SK-N-SH (cell line): ENCODE results near the gene PNLDC1. TPM values are rescaled to one million over a fixed set of nuclear protein-coding genes. Genes with fewer than 3 reads are reported as not detected.

Experiments
- CTCF ChIA-PET: fragments of 300-600, 350-600 bp; formaldehyde crosslinking; extraction: SDS; loops from one replicate; lab custom pipeline; 2021; lab: Yijun Ruan, JAX
- POLR2A ChIA-PET: fragments of 350-600 bp; sonication (Branson Sonifier 250); formaldehyde crosslinking; extraction: SDS; loops from one replicate; lab custom pipeline; 2020; ENCODE audit warnings: antibody characterized with exemption, inconsistent platforms; lab: Yijun Ruan, JAX
- DNase-seq: peaks from one replicate; pipeline ENCODE4 v3.0.0; 2012
- H2AFZ ChIP-seq: fragments of 200-600 bp; sonication (generic); 2 replicates; pipeline ENCODE4 v1.8.1; 2016; ENCODE audit warnings: antibody characterized with exemption, mild to moderate bottlenecking, low read depth
- H3F3A ChIP-seq: fragments of 200-600 bp; sonication (generic); replicated peaks from 2 replicates; pipeline ENCODE3; 2016; ENCODE audit warnings: antibody characterized with exemption, mild to moderate bottlenecking; ENCODE audit not compliant: insufficient read depth
- H3K27ac ChIP-seq, 2 experiments: fragments of 200-500 bp in 1 of 2; fragments of 200-600 bp in 1 of 2; sonication (Bioruptor generic) in 1 of 2; sonication (generic), shearing (Covaris generic) in 1 of 2; 2 replicates each; pipeline versions ENCODE4 v1.5.1 to v1.6.1; 2014 to 2016; ENCODE audit warnings: low read depth in 2 of 2, inconsistent platforms in 1 of 2, low read length in 1 of 2, mild to moderate bottlenecking in 1 of 2, mixed read lengths in 1 of 2
- H3K27me3 ChIP-seq: fragments of 200-600 bp; sonication (generic), shearing (Covaris generic); 2 replicates; pipeline ENCODE4 v1.6.1; 2016; ENCODE audit warnings: mixed run types; ENCODE audit not compliant: insufficient read depth
- H3K36me3 ChIP-seq, 2 experiments: fragments of 200-500 bp in 1 of 2; fragments of 200-600 bp in 1 of 2; sonication (Bioruptor generic) in 1 of 2; sonication (generic) in 1 of 2; replicated peaks in 1 of 2; 2 replicates each; pipeline versions ENCODE3 to v1.5.1; 2014 to 2016; ENCODE audit warnings: low read length in 1 of 2, mild to moderate bottlenecking in 1 of 2; ENCODE audit not compliant: insufficient read depth in 2 of 2, control insufficient read depth in 1 of 2
- H3K4me1 ChIP-seq, 2 experiments: fragments of 200-500 bp in 1 of 2; fragments of 200-600 bp in 1 of 2; sonication (Bioruptor generic) in 1 of 2; sonication (generic), shearing (Covaris generic) in 1 of 2; 2 replicates each; pipeline versions ENCODE4 v1.5.1 to v1.6.1; 2014 to 2016; ENCODE audit warnings: low read depth in 1 of 2, low read length in 1 of 2, mixed run types in 1 of 2; ENCODE audit not compliant: insufficient read depth in 2 of 2, control insufficient read depth in 1 of 2
- H3K4me2 ChIP-seq: fragments of 200-600 bp; sonication (generic), shearing (Covaris generic); 2 replicates; pipeline ENCODE4 v1.6.1; 2017; ENCODE audit warnings: mixed run types
- H3K4me3 ChIP-seq, 2 experiments: fragments of 200-500 bp in 1 of 2; fragments of 200-600 bp in 1 of 2; sonication (Bioruptor generic) in 1 of 2; sonication (generic), shearing (Covaris generic) in 1 of 2; 2 replicates each; pipeline versions ENCODE4 v1.5.1 to v1.8.1; 2014 to 2016; ENCODE audit warnings: low read depth in 2 of 2, inconsistent platforms in 1 of 2, low read length in 1 of 2, mild to moderate bottlenecking in 1 of 2, mixed read lengths in 1 of 2, moderate library complexity in 1 of 2
- H3K79me2 ChIP-seq: fragments of 200-600 bp; sonication (generic); 2 replicates; pipeline ENCODE4 v1.8.1; 2017; ENCODE audit warnings: mild to moderate bottlenecking; ENCODE audit not compliant: insufficient read depth
- H3K9ac ChIP-seq: fragments of 200-600 bp; sonication (generic); 2 replicates; pipeline ENCODE4 v1.6.1; 2017; ENCODE audit warnings: mixed run types
- H3K9me2 ChIP-seq: fragments of 200-600 bp; sonication (generic); 2 replicates; pipeline ENCODE4 v1.6.1; 2017; ENCODE audit warnings: mixed run types
- H3K9me3 ChIP-seq: fragments of 200-600 bp; sonication (generic); 2 replicates; pipeline ENCODE4 v1.6.1; 2017; ENCODE audit warnings: mixed run types, mild to moderate bottlenecking, moderate library complexity
- H4K20me1 ChIP-seq: fragments of 200-600 bp; sonication (generic); 2 replicates; pipeline ENCODE4 v1.6.1; 2017; ENCODE audit warnings: mild to moderate bottlenecking, mixed run types; ENCODE audit not compliant: insufficient read depth
- EZH2phosphoT487 ChIP-seq: fragments of 200-600 bp; sonication (generic); IDR thresholded peaks from 2 replicates; pipeline ENCODE4 v1.6.1; 2017; ENCODE audit warnings: low read depth, mixed run types, mild to moderate bottlenecking, antibody characterized with exemption, moderate library complexity, borderline replicate concordance
- FOSL2 ChIP-seq: IDR thresholded peaks from 2 replicates; pipeline ENCODE4 v1.4.0; 2012; ENCODE audit warnings: low read depth, mild to moderate bottlenecking, moderate library complexity, borderline replicate concordance
- FOXM1 ChIP-seq: IDR thresholded peaks from 2 replicates; pipeline ENCODE4 v1.4.0; 2012; ENCODE audit warnings: low read depth, mild to moderate bottlenecking
- GABPA ChIP-seq: IDR thresholded peaks from 2 replicates; pipeline ENCODE4 v1.4.0; 2012; ENCODE audit warnings: low read depth, mild to moderate bottlenecking
- GATA2 ChIP-seq: sonication (generic); formaldehyde crosslinking; IDR thresholded peaks from 2 replicates; pipeline ENCODE4 v1.5.0; 2020; ENCODE audit warnings: mild to moderate bottlenecking, missing genetic modification reagents
- IRF3 ChIP-seq: fragments of 150-350 bp; IDR thresholded peaks from 2 replicates; pipeline ENCODE4 v1.6.1; 2016; ENCODE audit warnings: mild to moderate bottlenecking, low read depth, low read length
- JUND ChIP-seq: IDR thresholded peaks from 2 replicates; pipeline ENCODE4 v1.4.0; 2012
- NRF1 ChIP-seq: IDR thresholded peaks from 2 replicates; pipeline ENCODE4 v1.6.1; 2012; ENCODE audit warnings: low read depth, mild to moderate bottlenecking, low read length
- PBX3 ChIP-seq: IDR thresholded peaks from 2 replicates; pipeline ENCODE4; 2012
- POLR2AphosphoS5 ChIP-seq: IDR thresholded peaks from 2 replicates; pipeline ENCODE4 v1.6.1; 2012; ENCODE audit warnings: low read depth, low read length
- RAD21 ChIP-seq: IDR thresholded peaks from 2 replicates; pipeline ENCODE4 v1.6.1; 2012; ENCODE audit warnings: mild to moderate bottlenecking, low read length
- SIN3A ChIP-seq: IDR thresholded peaks from 2 replicates; pipeline ENCODE4 v1.6.1; 2012; ENCODE audit warnings: low read depth, mild to moderate bottlenecking, low read length, moderate library complexity, borderline replicate concordance
- TEAD4 ChIP-seq: IDR thresholded peaks from 2 replicates; pipeline ENCODE4 v1.4.0; 2012; ENCODE audit warnings: mild to moderate bottlenecking, borderline replicate concordance; ENCODE audit not compliant: insufficient read depth
- USF2 ChIP-seq: fragments of 150-350 bp; IDR thresholded peaks from 2 replicates; pipeline ENCODE4 v1.6.1; 2017; ENCODE audit warnings: antibody characterized with exemption, low read length, low read depth, borderline replicate concordance
- YY1 ChIP-seq: IDR thresholded peaks from 2 replicates; pipeline ENCODE4 v1.4.0; 2012; ENCODE audit warnings: low read depth, mild to moderate bottlenecking
- WGBS: methylation state at CpG from one replicate; pipeline ENCODE4 v1.1.6; 2017; ENCODE audit warnings: low lambda C conversion rate; 5-methylcytosine and 5-hydroxymethylcytosine counted together
- polyA plus RNA-seq, 3 experiments: library from polyadenylated mRNA; depleted of rRNA; stranded (reverse); fragments of >200 nt; gene quantifications; 2 replicates each; pipeline ENCODE4 v1.2.3, GENCODE V29; 2012

The PNLDC1 gene
- polyA plus RNA-seq, 1 of the 3 experiments (the other 2 are of a cell fraction), result not detected

GRCh38 chr6:159805440-159806020, 5.5 kb downstream of the PNLDC1 start (continued):
- TF ChIP-seq USF2 (no peak), NRF1 (no peak), POLR2AphosphoS5 (no peak), EZH2phosphoT487 (no peak), FOSL2 (no peak)

GRCh38 chr6:159806021-159806458, 6.0 kb downstream of the PNLDC1 start:
- no peaks in the 10 kb centered on the region for H3K9me3 ChIP-seq
- no peaks in the 10 kb centered on the region for H3K27me3 ChIP-seq
- no peaks in the 10 kb centered on the region for H3F3A ChIP-seq
- DNase-seq, result no peak
- no peaks in the 10 kb centered on the region for H3K36me3 ChIP-seq
- WGBS, result 89% methylated on average over 8 of the region's 9 CpGs
- no peaks in the 10 kb centered on the region for H3K9me2 ChIP-seq
- no peak overlapping the region for H2AFZ ChIP-seq
- POLR2A ChIA-PET, result no interaction called here
- no peak overlapping the region for H3K27ac ChIP-seq
- CTCF ChIA-PET, result no interaction called here
- H3K79me2 ChIP-seq, result no peaks in the 10 kb centered on the region
- H4K20me1 ChIP-seq, result no peaks in the 10 kb centered on the region
- H3K9ac ChIP-seq, result no peak overlapping the region
- H3K4me1 ChIP-seq, result no peaks in the 10 kb centered on the region
- no peak overlapping the region for H3K4me3 ChIP-seq
- TF ChIP-seq GABPA (no peak), FOSL2 (no peak), FOXM1 (no peak), IRF3 (no peak), GATA2 (CRISPR knock-in tag) (no peak), USF2 (no peak), SIN3A (no peak), JUND (no peak), TEAD4 (no peak), RAD21 (no peak), PBX3 (no peak), YY1 (no peak)
- no peak overlapping the region for H3K4me2 ChIP-seq
